HCT116 (cell line): Measurements from ENCODE around the gene COMMD1. TPM values are rescaled to one million over a fixed set of nuclear protein-coding genes. Genes with fewer than 3 reads are reported as not detected.

ENCODE experiments used
- ATAC-seq: fragments of 200-7000 bp; cut with Tn5 transposase; 2 replicates; pipeline ENCODE4 v1.9.1; 2020; ENCODE audit warnings: mild to moderate bottlenecking, moderate library complexity
- BruUV-seq: library from RNA; stranded (reverse); fragments of 400-500 nt; replicated peaks from 2 replicates; lab custom pipeline; 2021; lab: Mats Ljungman, UMichigan
- CTCF ChIA-PET: fragments of 300-600 bp; sonication (Branson Sonifier 250); formaldehyde crosslinking; loops from one replicate; lab custom pipeline; 2021; ENCODE audit warnings: antibody characterized with exemption; lab: Charles Lee
- POLR2A ChIA-PET: fragments of 300-600, 350-600 bp; sonication (Branson Sonifier 250); formaldehyde crosslinking; loops from one replicate; lab custom pipeline; 2021; ENCODE audit warnings: antibody characterized with exemption; lab: Charles Lee
- RAD21 ChIA-PET, 2 experiments: fragments of 300-600 bp; sonication (Branson Sonifier 250); formaldehyde crosslinking; loops; one replicate each; lab custom pipeline; 2023; ENCODE audit warnings: low total read pairs in 2 of 2; ENCODE audit not compliant: uncharacterized antibody in 2 of 2, unreplicated experiment in 2 of 2, low non-redundant PET in 1 of 2; lab: Charles Lee
- DNase-seq: peaks from one replicate; pipeline ENCODE4 v3.0.0-alpha.2; 2010; ENCODE audit warnings: low read depth, low spot score
- H2AFZ ChIP-seq: fragments of 200-600 bp; shearing (Covaris generic), sonication (generic); 2 replicates; pipeline ENCODE4 v1.6.1; 2017; ENCODE audit warnings: low read depth, mixed run types, mixed read lengths, antibody characterized with exemption, low read length; ENCODE audit not compliant: poor library complexity, severe bottlenecking
- H3K27ac ChIP-seq: 2 replicates; pipeline ENCODE4 v1.5.1; 2012; ENCODE audit warnings: low read depth, low read length
- H3K27me3 ChIP-seq: fragments of 200-600 bp; sonication (generic); 2 replicates; pipeline ENCODE4 v1.6.1; 2016; ENCODE audit warnings: mixed run types, low read length, mixed read lengths; ENCODE audit not compliant: insufficient read depth
- H3K36me3 ChIP-seq, 2 experiments: fragments of 200-500 bp in 1 of 2; fragments of 200-600 bp in 1 of 2; sonication (Bioruptor generic) in 1 of 2; sonication (generic) in 1 of 2; 2 replicates each; pipeline versions ENCODE4 v1.5.1 to v1.6.1; 2014 to 2016; ENCODE audit warnings: low read length in 2 of 2, inconsistent platforms in 1 of 2, mixed read lengths in 1 of 2, mixed run types in 1 of 2; ENCODE audit not compliant: insufficient read depth in 2 of 2, control insufficient read depth in 1 of 2
- H3K4me1 ChIP-seq, 2 experiments: fragments of 200-600 bp in 1 of 2; sonication (generic) in 1 of 2; 2 replicates each; pipeline versions ENCODE4 v1.5.1 to v1.6.1; 2012 to 2017; ENCODE audit warnings: low read length in 2 of 2, inconsistent platforms in 1 of 2, mild to moderate bottlenecking in 1 of 2, mixed read lengths in 1 of 2, mixed run types in 1 of 2, moderate library complexity in 1 of 2; ENCODE audit not compliant: insufficient read depth in 2 of 2, control insufficient read depth in 1 of 2
- H3K4me2 ChIP-seq: fragments of 200-600 bp; sonication (generic); 2 replicates; pipeline ENCODE4 v1.6.1; 2017; ENCODE audit warnings: mixed run types, low read length, mixed read lengths
- H3K4me3 ChIP-seq, 2 experiments: fragments of 200-600 bp in 1 of 2; sonication (generic) in 1 of 2; replicated peaks in 1 of 2; 2 replicates each; pipeline ENCODE4 v1.5.1; 2011 to 2016; ENCODE audit warnings: low read length in 2 of 2, control low read depth in 1 of 2, low read depth in 1 of 2, mild to moderate bottlenecking in 1 of 2, mixed read lengths in 1 of 2, mixed run types in 1 of 2
- H3K79me2 ChIP-seq: fragments of 200-600 bp; sonication (generic); 2 replicates; pipeline ENCODE4 v1.6.1; 2017; ENCODE audit warnings: mild to moderate bottlenecking, mixed run types, low read length, moderate library complexity, mixed read lengths; ENCODE audit not compliant: insufficient read depth
- H3K9ac ChIP-seq: fragments of 200-600 bp; sonication (generic); 2 replicates; pipeline ENCODE4 v1.6.1; 2016; ENCODE audit warnings: low read length, mixed read lengths
- H3K9me2 ChIP-seq: fragments of 200-600 bp; sonication (generic), shearing (Covaris generic); 2 replicates; pipeline ENCODE4 v1.6.1; 2017; ENCODE audit warnings: mixed run types, mild to moderate bottlenecking, moderate library complexity; ENCODE audit not compliant: insufficient read depth
- H3K9me3 ChIP-seq, 2 experiments: fragments of 200-500 bp in 1 of 2; fragments of 200-600 bp in 1 of 2; sonication (Bioruptor generic) in 1 of 2; sonication (generic) in 1 of 2; 2 replicates each; pipeline ENCODE4 v1.6.1; 2014 to 2017; ENCODE audit warnings: low read length in 2 of 2, mixed read lengths in 2 of 2, inconsistent platforms in 1 of 2, low read depth in 1 of 2, mild to moderate bottlenecking in 1 of 2, mixed run types in 1 of 2, moderate library complexity in 1 of 2; ENCODE audit not compliant: control insufficient read depth in 1 of 2, insufficient read depth in 1 of 2
- H4K20me1 ChIP-seq: fragments of 200-600 bp; sonication (generic), shearing (Covaris generic); 2 replicates; pipeline ENCODE4 v1.6.1; 2017; ENCODE audit warnings: mixed run types, mild to moderate bottlenecking, moderate library complexity; ENCODE audit not compliant: insufficient read depth
- CBX3 ChIP-seq: IDR thresholded peaks from 2 replicates; pipeline ENCODE4 v1.6.1; 2012; ENCODE audit warnings: low read depth
- EGR1 ChIP-seq: IDR thresholded peaks from 2 replicates; pipeline ENCODE4 v1.6.1; 2012; ENCODE audit warnings: low read depth
- EZH2 ChIP-seq: fragments of 200-600 bp; sonication (generic); IDR thresholded peaks from 2 replicates; pipeline ENCODE4 v1.6.1; 2017; ENCODE audit warnings: antibody characterized with exemption, mixed run types
- EZH2phosphoT487 ChIP-seq: fragments of 200-600 bp; IDR thresholded peaks from 2 replicates; pipeline ENCODE4 v1.6.1; 2018; ENCODE audit warnings: antibody characterized with exemption, borderline replicate concordance
- POLR2A ChIP-seq: IDR thresholded peaks from 2 replicates; pipeline ENCODE4 v1.7.0; 2011; ENCODE audit warnings: borderline replicate concordance; ENCODE audit not compliant: insufficient read depth, insufficient read length; ENCODE audit errors: extremely low read depth
- RAD21 ChIP-seq: IDR thresholded peaks from 2 replicates; pipeline ENCODE4 v1.6.1; 2012; ENCODE audit warnings: low read depth, mild to moderate bottlenecking
- SIN3A ChIP-seq: IDR thresholded peaks from 2 replicates; pipeline ENCODE4 v1.6.1; 2012; ENCODE audit warnings: low read depth
- YY1 ChIP-seq: IDR thresholded peaks from 2 replicates; pipeline ENCODE4 v1.6.1; 2011; ENCODE audit warnings: low read length, low read depth, moderate library complexity, mild to moderate bottlenecking; ENCODE audit not compliant: insufficient replicate concordance; ENCODE audit errors: extremely low read depth
- ZNF274 ChIP-seq: fragments of 200-500 bp; sonication (Bioruptor generic); IDR thresholded peaks from 2 replicates; pipeline ENCODE4 v1.6.1; 2014; ENCODE audit warnings: mild to moderate bottlenecking, low read depth, low read length, inconsistent platforms
- intact Hi-C: fragments of 100-400 bp; cut with micrococcal nuclease; formaldehyde crosslinking; loops from 2 replicates; pipeline ENCODE4 v1.10.0; 2022
- total RNA-seq: library from RNA; stranded (reverse); gene quantifications from one replicate; pipeline ENCODE4 v1.2.1, GENCODE V29; 2021; ENCODE audit not compliant: unreplicated experiment
- TF ChIP-seq, protein P1 (sequence below): IDR thresholded peaks from 2 replicates; pipeline ENCODE4 v1.6.1; 2012
- TF ChIP-seq, protein P2 (sequence below), 3 experiments: fragments of 200-600 bp in 1 of 3; sonication (generic) in 1 of 3; IDR thresholded peaks in 2 of 3; conservative IDR thresholded peaks in 1 of 3; 2 replicates each; pipeline ENCODE4 v1.5.1; 2012 to 2017; ENCODE audit warnings: low read depth in 2 of 3, low read length in 2 of 3, antibody characterized with exemption in 1 of 3, borderline replicate concordance in 1 of 3, control low read depth in 1 of 3, mild to moderate bottlenecking in 1 of 3, mixed read lengths in 1 of 3, mixed run types in 1 of 3, moderate library complexity in 1 of 3; ENCODE audit not compliant: insufficient read depth in 1 of 3

The COMMD1 gene
- total RNA-seq, 1 experiment from 2014 or later = 16.1 TPM

DNA sequence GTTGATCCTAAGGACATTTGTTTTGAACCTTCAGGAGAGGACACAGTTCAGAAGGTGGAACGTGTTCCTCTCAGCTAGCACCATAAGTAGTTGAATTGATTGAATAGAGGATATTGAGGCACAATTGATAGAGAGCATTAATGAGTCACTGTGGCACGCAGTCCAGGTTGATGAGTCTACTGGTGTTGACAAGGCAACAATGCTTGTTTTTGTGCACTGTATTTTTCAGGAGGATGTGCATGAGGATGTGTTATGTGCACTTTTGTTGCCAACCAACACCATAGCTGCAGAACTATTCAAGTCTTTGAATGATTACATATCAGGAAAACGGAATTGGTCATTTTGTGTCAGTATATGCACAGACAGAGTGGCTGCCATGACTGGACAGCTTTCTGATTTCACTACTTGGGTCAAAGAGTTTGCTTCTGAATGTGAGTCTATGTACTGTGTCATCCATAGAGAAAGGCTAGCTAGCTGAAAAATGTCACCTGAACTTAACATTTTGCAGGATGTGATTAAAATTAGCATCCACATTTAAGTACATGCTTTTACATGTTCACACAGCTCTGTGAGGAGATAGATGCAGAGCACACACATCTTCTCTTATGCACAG lies 150.4 kb downstream of the COMMD1 start (continued):
- no peak for TF ChIP-seq EZH2

DNA sequence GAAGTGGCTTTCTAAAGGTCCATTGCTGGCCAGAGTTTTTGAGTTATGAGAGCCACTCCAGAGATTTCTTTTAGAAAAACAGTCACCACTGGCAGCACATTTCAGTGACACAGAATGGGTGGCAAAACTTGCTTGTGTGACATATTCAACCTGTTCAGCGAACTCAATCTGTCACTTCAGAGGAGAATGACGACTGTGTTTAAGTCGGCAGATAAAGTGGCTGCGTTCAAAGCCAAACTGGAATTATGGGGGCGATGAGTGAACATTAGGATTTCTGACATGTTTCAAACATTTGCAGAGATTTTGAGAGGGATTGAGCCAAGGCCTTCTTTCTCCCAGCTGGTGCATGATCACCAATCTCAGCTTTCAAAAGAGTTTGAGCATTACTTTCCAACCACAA lies 150.9 kb downstream of the COMMD1 start:
- H3K9me2 ChIP-seq = no peaks in the 10 kb centered on the region
- H4K20me1 ChIP-seq = no peaks in the 10 kb centered on the region
- POLR2A ChIA-PET = no interaction called here
- no peaks in the 10 kb centered on the region for H3K4me1 ChIP-seq
- no peak for TF ChIP-seq EZH2phosphoT487
- no peak overlapping the region for H3K4me3 ChIP-seq
- intact Hi-C loops = no loop called here
- DNase-seq = no peak
- no peaks in the 10 kb centered on the region for H3K36me3 ChIP-seq
- H3K9ac ChIP-seq = no peak overlapping the region
- ATAC-seq = no peak
- RAD21 ChIA-PET = no interaction called here
- H3K79me2 ChIP-seq = no peaks in the 10 kb centered on the region
- BruUV-seq = no TSS peak
- no peak overlapping the region for H3K4me2 ChIP-seq
- no peak overlapping the region for H3K27ac ChIP-seq
- no peaks in the 10 kb centered on the region for H3K9me3 ChIP-seq
- CTCF ChIA-PET = no interaction called here
- H3K27me3 ChIP-seq = no peaks in the 10 kb centered on the region
- no peak overlapping the region for H2AFZ ChIP-seq

DNA sequence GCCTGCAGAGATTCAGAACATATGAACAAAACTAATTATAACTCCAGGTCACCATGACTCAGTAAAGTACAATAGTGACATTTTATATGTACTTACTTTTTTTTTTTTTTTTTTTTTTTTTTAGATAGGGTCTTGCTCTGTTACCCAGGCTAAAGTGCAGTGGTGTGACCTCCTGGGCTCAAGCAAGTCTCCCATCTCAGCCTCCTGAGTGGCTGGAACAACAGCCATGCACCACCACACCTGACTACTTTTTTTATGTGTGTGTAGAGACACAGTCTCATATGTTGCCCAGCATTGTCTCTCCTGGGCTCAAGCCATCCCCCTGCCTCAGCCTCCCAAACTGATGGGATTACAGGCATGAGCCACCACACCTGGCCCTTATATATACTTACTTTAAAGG lies 159.8 kb downstream of the COMMD1 start:
- H3K27me3 ChIP-seq = no peaks in the 10 kb centered on the region
- H3K9me3 ChIP-seq = no peaks in the 10 kb centered on the region
- ATAC-seq (no peak), DNase-seq (no peak)
- H3K4me3 ChIP-seq = no peak overlapping the region
- POLR2A ChIA-PET = no interaction called here
- no peak overlapping the region for H3K9ac ChIP-seq
- TF ChIP-seq, protein P1, sequence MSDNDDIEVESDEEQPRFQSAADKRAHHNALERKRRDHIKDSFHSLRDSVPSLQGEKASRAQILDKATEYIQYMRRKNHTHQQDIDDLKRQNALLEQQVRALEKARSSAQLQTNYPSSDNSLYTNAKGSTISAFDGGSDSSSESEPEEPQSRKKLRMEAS = no peak
- TF ChIP-seq SIN3A = no peak
- no peak for TF ChIP-seq EZH2
- TF ChIP-seq ZNF274 = no peak
- TF ChIP-seq CBX3 = no peak
- no peak for TF ChIP-seq EZH2phosphoT487
- no peak for TF ChIP-seq YY1
- TF ChIP-seq, protein P2, sequence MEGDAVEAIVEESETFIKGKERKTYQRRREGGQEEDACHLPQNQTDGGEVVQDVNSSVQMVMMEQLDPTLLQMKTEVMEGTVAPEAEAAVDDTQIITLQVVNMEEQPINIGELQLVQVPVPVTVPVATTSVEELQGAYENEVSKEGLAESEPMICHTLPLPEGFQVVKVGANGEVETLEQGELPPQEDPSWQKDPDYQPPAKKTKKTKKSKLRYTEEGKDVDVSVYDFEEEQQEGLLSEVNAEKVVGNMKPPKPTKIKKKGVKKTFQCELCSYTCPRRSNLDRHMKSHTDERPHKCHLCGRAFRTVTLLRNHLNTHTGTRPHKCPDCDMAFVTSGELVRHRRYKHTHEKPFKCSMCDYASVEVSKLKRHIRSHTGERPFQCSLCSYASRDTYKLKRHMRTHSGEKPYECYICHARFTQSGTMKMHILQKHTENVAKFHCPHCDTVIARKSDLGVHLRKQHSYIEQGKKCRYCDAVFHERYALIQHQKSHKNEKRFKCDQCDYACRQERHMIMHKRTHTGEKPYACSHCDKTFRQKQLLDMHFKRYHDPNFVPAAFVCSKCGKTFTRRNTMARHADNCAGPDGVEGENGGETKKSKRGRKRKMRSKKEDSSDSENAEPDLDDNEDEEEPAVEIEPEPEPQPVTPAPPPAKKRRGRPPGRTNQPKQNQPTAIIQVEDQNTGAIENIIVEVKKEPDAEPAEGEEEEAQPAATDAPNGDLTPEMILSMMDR (IDR thresholded peaks at IDR 0.05 in 2 of 3, conservative IDR thresholded peaks at IDR 0.05 in 1 of 3; ENCODE audit: borderline replicate concordance in 1 of 3, insufficient read depth in 1 of 3, low read depth in 2 of 3, low read length in 2 of 3) = no peak
- no peak for TF ChIP-seq RAD21
- no peak for TF ChIP-seq POLR2A
- TF ChIP-seq EGR1 = no peak
- CTCF ChIA-PET = no interaction called here
- no peaks in the 10 kb centered on the region for H3K79me2 ChIP-seq
- RAD21 ChIA-PET = no interaction called here
- no peak overlapping the region for H3K4me2 ChIP-seq
- H4K20me1 ChIP-seq = no peaks in the 10 kb centered on the region
- BruUV-seq = no TSS peak
- no peak overlapping the region for H2AFZ ChIP-seq
- intact Hi-C loops = no loop called here
- no peaks in the 10 kb centered on the region for H3K4me1 ChIP-seq
- no peak overlapping the region for H3K27ac ChIP-seq
- no peaks in the 10 kb centered on the region for H3K9me2 ChIP-seq
- H3K36me3 ChIP-seq = no peaks in the 10 kb centered on the region
